CD4-positive, alpha-beta T cell treated with Interleukin-21 for 1 hour (primary cell): ENCODE measurements around the gene TRIM8.

Experiments
- DNase-seq: peaks from one replicate; pipeline ENCODE4 v3.0.0-alpha.2; 2020

TRIM8 gene

DNA sequence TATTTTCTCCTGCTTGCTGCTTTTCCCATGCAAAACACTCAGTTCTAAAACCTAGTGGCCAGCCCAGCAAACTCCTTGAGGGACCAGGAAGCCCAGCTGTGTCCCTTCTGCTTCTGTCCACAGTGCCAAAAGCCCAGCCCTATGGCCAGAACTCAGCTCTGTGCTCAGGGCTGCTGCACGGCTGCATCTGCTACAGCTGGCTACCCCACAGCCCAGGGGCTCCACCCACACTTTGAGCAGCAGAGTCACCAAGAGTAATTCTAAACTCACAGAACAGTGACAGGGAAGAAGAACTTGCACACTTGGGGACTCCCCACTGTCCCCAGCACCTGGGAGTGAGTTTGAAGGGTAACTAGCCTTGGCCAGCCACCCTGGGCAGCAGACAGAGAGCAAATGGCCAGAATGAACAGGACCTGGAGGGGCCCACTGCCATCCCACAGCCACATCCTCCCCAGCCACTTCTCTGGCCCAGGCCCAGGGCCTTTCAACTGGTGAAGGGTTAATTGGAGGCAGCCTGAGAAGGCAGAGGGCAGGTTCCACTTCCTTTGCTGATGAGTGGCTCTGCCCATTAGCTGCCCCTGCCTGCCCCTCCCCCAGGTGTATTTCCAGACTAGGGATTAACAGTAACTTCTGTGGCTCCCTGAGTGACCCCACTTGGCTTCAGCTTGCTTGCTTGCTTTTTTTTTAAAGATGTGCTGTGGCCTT is 28.1 kb upstream of the TRIM8 start:
- no peak for DNase-seq

DNA sequence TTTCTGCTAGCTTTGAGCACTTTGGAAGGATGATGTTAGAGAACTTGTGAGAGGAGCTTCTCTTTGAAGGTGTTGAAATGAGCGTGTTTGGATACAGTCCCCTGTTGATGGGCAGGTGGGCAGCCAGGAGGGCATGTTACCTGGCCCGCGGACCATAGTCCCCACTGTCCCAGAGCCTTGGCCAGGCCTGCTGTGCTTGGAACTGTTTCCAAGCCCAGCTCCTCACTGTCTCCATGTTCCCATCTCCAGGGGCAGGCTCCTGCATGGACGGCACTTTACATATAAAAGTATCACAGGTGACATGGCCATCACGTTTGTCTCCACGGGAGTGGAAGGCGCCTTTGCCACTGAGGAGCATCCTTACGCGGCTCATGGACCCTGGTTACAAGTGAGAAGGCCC is 27.2 kb upstream of the TRIM8 start:
- no peak for DNase-seq

DNA sequence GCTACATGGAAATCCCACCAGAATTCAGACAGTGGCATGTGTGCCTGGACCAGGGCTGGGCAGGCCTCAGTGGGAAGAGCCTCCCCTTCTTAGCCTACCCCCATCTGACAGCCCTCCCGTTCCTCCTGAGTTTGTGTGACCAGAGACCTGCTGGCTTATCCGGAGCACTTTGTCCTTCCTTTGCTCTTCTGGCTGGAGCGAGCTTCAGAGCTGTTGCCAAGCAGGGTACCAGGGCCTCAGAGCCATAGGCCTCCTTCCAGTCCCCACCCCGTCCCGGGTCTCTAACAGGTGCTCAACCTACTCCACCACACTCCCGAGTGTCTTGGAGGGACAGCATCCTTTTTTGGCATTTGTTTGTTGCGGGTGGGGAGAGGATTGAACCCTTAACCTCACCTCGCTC is 26.5 kb upstream of the TRIM8 start:
- DNase-seq = no peak

DNA sequence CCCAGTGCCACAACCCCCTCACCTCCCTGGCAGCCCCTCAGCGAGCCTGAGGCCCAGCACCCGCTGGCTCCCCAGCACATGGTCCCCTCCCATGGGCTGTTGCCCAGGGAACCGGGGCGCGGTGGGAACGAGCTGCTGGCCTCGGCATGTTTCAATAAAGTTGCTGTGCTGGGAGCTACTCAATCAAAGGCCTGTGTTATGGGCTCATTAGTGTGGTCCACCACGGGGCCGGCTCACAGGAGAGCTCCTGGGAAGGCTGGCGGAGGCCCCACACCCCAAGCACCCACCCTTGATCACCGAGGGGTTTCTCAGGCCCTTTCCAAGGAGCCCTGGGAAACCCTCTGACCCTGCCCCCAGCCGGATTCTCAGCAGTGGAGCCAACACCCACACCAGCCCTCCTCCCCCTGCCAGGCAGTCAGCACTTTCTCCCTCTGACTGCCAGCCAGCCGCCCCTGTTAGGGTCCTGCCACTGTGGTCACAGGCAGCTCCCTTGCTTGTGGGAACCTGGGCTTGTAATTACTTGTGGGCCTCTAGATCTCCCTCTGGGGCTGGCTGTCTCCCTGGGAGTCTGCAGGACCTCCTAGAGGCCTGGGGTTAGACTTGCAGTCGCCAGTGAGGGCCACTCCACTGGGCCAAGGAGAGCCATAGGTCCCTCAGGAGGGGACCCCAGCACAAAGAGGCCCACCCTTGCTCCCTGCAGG is 24.8 kb upstream of the TRIM8 start:
- DNase-seq = no peak

DNA sequence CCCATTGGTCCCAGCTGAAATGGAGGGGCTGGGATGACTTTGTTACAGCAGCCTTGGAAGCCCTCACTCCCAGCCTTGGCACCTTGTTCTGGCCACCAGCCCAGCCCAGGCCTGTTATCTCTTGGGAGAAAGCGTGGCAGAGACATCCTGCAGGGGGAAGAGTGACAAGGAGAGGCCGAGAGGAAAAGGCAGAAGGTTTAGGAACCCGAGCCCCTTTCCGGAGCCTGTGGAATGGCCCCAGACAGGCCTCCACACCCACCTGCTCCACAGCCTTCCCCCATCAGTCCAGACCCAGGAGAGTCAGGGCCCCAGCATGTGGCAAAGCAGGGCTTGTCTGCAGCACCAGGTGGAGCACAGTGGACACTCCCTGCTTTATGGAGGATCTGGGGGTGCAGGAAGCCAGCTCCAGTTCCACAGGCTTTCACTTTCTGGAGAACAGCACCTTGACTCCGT is 24.1 kb upstream of the TRIM8 start:
- no peak for DNase-seq

DNA sequence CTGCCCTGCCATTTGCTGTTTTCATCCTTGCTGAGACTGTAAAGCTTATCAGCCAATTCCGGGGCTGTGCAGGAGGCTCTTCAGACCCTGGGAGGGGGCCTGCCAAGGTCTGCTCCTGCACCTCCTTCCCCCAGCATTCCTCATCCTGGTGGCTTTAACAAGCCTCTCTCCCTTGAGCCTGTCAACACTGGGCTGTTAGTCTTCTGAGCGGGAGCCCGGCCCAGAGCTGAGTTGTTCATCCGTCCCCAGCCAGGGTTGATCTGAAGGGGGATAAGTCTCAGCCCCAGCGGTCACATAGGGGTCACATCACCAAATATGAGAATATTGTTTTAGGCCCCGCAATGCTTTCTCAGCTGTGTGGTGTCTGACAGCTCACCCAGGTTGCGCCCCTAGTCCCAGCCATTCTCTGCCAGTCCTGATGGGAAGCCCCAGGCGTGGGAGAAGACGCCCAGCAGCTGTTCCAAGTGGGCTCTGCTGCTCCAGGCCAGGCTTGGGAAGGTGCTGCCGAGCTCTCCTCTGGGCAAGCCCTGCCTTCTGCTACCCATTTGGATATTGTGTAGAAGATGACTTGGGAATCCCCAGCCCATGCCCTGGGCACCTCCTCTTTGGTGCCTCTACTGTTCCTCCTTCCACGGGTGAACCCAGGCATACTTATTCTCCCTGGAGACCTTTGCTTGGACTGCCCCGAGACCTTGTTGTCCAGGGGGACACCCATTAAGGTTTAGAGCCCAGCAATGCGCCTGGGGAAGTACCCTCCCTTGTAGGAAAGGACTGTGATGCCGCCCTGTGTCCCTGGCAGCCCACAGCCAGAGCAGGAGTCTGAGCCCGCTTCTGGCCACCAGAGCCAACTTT is 23.5 kb upstream of the TRIM8 start:
- DNase-seq = no peak

DNA sequence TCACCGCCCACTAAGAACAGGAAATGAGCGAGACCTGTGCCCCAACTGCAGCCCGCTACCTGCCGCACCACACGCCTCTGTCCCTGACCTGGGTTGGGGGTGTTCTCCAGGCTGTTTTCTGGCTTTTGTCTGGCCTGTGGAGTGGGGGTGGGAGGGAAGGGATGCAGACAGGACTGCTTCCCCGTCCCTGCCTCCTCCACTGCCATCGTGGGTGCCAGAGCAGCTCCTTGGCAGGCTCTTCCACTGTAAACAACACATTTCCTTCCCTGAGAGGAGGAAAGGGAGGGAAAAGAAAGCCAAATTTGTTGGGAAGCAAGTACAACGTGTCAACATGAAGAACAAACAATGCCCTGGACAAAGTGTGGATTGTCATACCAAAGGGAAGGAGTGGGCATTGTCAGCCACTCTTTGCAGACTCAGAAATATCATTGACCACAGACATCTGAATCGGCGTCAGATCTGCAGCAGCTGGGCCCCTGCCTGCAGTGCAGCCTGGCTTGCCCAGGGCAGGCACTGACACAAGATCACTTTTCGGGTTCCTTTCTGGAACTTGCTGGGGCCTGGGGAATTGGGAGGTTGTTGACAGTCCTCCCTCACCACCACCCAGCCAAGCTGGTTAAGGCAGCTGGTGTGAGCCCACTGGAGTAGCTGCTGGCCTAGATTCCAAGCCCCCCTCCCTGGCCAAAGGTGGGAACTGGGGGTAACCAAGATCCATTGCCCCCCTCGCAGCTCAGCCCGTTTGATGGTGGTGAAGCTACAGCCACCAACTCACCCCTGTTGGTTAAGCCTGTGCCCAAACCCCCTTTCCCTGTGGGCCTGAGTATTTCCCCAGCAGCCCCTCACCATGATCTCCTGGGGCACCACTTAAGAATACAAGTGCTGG is 22.6 kb upstream of the TRIM8 start:
- no peak for DNase-seq

DNA sequence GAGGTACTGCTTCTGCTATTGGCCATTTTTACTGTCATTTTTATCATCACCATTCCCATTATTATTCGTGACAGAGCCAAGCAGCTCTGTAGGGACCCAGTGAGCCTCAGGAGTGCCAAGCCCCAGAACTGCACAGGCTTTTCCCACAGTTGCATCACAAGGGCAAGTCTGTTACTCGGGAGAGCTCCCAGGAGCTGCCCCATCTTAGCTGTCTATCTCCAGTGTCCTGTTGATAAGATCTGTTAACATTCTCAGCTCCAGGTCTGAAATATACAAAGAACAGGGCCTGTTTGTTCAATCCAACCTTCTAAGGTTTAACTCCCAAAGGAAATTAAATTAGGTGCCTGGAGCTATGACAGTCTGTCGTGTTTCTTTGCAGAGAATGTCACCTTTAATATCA is 20.2 kb upstream of the TRIM8 start:
- no peak for DNase-seq

DNA sequence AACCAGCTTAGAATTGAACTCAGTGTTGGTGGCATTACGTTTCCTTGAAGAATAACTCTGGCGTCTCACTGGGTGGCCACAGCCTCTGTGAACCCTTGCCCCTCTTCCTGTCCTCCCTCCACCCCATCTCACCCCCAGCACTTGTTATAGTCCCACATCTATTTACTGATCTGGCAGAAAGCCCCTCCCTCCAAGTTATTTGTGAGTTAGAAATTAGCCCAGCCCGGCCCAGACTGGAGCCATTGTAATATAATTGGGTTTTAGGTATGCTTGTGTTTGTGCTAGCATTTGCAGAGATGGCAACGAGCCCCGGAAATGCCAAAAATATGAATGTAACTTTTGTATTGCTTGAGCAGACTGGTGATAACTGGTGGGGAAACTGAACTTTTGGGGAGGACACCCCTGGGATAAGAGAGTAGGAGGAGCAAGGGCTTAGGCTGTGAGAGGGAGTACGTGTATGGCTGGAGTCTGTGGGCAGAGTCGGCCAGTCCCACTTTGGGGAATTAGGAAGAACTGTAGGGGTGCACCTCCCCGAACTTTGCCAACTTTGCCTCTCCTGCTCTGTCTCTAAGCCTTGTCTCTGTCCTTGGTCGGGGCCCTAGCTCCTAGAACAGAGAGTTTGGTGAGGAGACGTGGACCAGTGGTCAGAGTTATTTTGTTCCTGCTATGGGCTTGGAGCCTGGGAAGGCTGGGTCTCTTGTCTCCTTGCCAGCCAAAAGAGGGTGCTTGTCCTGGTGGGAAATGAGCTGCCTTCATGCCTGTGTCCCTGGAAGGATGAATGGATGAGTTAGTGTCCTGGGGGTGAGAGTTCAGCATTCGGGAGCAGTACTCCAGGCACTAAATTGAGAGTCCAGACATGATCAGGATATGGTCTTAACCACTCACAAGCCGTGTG is 19.3 kb upstream of the TRIM8 start:
- DNase-seq = no peak

DNA sequence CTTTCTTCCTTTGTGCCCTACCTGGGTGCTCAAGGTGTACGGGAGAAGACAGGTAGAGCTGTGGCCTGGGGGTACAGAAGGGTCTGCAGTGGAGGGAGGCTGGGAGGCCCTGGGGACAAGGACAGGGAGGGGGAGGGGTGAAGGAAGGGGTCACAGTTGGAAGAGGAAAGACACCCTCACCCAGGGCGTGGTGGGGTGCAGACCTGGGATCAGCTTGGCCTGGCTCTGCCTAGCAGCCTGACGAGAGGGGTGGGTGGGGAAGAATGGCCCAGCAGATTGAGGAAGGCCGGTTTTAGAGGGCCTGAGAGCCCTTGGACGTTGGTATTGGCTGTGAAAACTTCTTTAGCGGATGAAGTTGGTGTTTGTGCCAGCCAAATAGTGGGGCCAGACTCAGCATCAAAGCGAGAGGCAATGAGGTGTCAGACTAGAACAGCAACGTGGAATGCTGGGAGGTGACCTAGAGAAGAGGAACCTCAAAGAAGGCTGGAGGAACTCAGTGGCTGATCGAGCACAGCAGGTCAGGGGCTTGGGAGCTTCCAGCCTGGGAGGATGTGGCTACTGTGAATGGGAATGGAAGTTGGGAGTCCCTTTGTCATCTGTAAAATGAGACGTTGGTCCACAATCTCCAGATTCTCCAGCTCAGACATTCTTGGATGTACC is 18.1 kb upstream of the TRIM8 start:
- no peak for DNase-seq

DNA sequence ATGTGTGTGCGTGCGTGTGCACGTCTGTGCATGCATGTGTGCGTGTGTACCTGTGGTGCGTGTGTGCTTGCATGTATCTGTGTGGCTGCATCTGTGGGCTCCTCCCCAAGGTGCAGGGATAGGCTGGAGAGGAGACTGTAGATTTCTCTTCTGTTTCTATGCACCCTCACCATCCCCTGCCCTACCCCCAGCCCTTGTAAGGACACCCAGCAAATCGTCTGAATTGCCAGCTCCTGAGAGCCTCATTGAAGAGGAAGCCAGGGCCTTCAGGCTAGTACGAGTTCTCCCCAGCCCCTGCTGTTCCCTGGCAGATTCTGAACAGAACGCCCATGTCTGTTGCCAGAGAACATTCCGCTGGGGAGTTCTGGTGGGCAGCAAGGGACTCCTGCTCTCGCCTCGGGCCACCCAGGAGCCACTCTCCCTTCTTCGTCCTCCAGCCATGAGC is 17.0 kb upstream of the TRIM8 start:
- DNase-seq = no peak

DNA sequence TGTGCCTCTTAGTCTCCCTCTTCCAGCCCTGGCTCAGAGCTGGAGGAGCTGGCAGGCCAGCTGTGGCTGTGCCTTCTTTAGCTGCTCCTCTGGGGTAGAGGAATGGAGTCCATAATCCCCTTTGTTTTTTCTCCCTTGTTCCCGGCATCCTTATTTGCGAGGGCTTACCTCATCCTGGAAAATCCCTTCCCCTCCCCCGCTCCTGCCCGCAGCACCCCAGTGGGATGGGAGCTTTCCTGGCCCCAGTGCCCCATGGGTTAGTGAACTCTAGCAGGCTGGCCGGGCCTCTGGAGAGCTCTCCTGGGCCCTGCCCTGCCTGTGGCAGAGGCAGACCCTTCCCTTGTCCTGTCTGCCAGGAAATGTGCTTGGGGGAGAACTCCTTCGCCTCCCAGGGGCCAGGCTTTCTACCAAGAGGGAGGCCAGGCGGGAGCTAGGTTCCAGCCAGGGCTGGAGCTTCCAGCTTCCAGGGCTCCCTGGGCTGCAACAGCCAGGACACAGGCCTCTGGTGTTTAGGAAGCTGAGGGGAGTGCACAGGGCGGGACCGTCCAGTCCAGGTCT is 16.5 kb upstream of the TRIM8 start:
- no peak for DNase-seq

DNA sequence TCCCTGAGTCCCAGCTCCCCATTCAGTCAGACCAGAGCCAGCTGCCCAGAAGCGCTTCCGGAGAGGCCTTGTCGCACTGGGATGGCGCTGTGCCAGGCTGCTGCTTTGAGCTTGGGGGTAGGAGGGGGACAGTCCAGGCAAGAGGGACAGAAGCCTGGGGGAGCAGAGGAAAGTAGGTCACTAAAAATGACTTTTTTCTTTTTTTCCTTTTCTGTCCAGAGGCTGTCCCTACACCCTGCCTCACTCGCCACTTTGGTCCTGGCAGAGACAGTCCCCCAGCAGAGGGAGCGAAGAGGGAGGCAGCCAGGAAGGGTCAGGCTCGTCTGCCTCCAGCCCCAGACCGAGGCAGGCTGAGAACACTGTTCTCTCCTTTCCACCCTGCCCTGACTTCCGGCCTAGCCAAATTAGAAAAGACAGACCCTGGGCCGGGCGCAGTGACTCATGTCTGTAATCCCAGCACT is 15.8 kb upstream of the TRIM8 start:
- DNase-seq = no peak

DNA sequence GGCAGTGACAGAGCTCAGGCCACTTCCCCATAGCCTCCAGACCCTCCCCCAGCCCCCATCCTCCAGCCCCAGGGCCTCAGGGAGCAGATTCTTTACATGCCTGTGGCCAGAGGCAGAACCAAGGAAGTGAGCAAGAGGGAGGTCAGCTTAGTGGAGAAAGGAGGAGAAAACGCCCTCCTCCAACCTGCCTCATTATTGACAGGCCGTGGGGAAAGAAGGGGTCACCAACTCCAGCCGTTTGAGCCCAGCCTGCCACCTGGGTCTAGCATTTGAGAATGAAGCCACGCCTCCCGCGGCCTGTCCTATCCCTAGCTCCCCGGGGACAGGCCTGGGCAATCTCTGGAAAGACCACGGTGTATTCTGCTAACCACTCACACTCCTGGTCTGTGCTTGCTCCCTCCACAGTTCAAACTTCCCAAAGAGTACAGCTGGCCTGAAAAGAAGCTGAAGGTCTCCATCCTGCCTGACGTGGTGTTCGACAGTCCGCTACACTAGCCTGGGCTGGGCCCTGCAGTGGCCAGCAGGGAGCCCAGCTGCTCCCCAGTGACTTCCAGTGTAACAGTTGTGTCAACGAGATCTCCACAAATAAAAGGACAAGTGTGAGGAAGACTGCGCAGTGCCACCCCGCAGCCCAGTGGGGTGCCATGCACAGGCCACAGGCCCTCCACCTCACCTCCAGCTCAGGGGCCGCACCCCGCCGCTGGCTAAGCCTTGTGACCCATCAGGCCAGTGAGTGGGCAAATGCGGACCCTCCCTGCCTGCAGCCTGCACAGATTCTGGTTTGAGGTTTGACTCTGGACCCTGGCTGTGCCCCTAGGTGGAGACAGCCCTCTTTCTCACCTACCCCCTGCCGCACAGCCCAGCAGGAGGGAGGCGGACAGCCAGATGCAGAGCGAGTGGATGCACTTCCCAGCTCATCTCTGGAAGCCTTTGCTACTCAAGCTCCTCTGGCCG is 14.3 kb upstream of the TRIM8 start:
- DNase-seq = no peak

DNA sequence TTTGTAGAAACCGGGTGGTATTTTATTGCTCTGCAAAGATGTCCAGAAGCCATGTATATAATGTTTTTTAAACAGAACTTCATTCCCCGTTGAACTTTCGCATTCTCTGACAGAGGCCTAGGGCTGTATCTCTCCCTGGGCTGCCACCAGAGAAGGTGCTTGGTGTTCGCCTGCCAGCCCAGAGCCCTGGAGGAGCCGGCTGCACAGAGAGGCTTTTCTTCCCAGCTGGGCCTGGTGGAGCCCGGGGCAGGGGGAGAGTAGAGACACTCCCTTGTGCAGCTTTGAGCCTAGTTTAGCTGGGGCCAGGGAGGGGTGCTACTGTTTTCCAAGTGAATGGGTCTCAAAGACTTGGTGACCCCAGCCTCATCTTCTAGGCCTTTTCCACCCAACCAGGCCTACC is 13.6 kb upstream of the TRIM8 start:
- no peak for DNase-seq

DNA sequence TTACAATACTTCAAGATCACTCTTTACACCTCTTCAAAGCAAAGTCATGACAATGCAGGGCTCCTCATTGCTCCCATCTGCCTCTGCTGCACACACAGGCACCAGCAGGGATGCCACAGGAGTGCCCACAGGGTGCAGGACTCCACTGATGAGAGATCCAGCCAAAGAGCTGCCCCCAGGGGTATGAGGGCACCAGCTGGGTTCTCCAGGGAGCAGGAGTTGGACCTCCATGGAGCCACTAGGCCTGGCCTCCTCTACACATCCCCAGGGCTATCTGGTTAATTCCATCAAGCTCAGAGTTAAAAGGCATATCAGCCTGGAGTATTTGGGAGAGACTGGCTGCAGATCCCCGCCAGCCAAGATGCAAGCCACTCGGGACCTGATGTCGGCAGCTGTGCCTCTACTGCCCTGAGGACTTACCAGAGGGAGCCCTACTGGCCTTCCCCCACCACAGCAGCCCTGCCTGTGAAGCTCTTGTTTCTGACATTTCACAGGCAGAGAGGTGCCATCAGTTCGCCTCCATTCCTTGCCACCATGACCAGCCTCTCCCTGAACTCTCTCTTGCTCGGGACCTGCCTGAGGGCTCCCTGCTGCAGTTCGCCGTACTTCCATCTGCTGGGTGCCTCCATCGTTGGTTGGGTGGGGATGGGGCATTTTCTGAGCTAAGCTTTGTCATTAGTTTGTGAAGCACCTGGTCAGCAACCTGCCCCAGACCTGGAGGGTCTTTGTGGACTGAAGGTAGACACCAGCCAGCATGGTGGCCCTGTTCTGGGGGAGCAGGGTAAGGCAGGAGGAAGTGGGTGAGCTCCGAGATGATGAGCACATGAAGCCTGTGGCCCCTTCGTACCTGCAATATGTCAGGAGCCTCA is 12.5 kb upstream of the TRIM8 start:
- no peak for DNase-seq

DNA sequence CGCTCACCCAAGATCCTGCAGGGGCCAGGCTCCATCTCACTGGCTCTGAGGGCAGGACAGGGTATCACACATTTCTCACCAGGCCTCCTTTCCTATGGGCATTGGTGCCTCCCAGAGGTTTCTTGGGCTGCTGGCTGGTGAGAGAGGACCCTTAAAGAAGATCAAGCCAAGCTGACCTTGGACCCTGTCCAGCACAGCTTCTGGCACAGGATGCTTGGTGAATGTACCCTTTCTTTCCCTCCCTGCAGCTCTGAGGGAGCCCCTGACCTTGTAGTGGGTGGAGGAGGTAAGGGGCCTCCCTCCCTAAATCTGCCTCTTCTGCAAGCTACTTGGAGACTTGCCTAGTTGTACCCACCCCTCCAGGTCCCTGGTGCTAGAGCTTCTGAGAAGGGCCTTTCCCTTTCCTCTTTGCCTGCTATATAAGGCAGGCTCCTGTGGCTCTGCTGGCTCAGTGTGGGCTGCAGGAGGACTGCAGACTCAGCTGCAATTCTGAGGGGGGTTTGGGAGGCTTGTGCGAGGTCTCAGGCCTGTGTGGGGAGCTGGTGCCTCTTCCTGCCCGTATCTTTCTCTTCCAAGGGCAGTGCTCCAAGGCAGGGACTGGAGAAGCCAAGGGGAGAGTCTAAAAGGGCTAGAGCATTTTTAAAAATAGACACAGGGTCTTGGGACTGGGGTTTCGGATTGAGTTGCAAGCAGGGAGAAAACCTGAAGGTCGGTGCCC is 11.7 kb upstream of the TRIM8 start:
- no peak for DNase-seq

DNA sequence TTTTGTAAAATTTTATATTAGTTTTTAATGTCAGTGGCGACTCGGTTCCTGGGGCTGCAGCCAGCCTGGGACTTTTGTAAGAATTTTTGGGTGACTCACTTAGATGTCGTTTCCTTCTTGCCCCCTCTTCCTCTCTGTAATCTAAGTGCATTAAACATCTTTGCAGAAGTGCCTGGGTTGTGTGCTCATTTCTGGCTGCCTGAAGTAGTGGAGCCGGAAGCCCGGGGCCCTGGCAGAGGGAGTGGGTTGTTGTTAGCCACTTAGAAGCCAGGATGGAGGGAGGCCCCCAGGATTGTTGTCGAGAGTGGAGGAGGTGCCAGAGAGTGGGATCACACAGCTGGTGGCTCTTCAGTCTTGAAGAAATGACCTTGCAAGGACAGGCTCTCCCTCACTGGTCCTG is 11.0 kb upstream of the TRIM8 start:
- peak; percentile 27 for DNase-seq
